Measurements from ENCODE around the gene TMCO6. TPM values are rescaled to one million over a fixed set of nuclear protein-coding genes. Genes with fewer than 3 reads are reported as not detected.
"Not testable (repeated sequence)": the region's sequence is repeated elsewhere in the genome, so short reads cannot be mapped to it uniquely, and the experiment has no call there.

Gene TMCO6
- total RNA-seq, 1 donor from 2014 or later = 2.6 TPM

DNA sequence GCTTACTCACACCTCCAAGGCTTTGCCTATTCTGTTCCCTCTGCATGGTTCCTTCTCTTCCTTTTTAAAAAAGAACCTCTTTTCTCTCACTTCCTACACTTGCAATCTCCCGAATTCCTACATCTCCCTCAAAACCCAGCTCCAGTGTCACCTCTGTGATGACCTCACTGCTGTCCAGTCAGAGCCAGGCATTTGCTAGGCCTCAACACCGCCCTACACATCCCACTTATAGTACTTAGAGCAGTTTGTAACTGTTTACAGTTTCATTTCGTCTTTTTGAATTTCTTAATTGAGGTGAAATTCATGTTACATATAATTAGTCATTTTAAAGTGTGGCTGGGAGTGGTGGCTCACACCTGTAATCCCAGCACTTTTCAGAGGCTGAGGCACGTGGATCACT, 37.1 kb upstream of the TMCO6 start:
- H3K27me3 ChIP-seq (ENCODE audit: control insufficient read depth in 3 of 3, insufficient read depth in 3 of 3, low read length in 3 of 3) = no peaks in the 10 kb centered on the region
- no peak overlapping the region for H3K4me3 ChIP-seq (ENCODE audit: low read length in 3 of 3)
- H3K4me1 ChIP-seq (ENCODE audit: control insufficient read depth in 3 of 3, insufficient read depth in 3 of 3, low read length in 3 of 3) = no peaks in the 10 kb centered on the region
- no peak overlapping the region for H3K9ac ChIP-seq (ENCODE audit: low read depth in 1 of 3, low read length in 3 of 3)
- H3K9me3 ChIP-seq (ENCODE audit: control insufficient read depth in 3 of 3, low read length in 3 of 3) = no peaks in the 10 kb centered on the region
- H3K27ac ChIP-seq (ENCODE audit: low read depth, low read length) = peak overlapping the region; percentile 49
- no peaks in the 10 kb centered on the region for H3K36me3 ChIP-seq (ENCODE audit: control insufficient read depth in 3 of 3, insufficient read depth in 3 of 3, low read length in 3 of 3)

DNA sequence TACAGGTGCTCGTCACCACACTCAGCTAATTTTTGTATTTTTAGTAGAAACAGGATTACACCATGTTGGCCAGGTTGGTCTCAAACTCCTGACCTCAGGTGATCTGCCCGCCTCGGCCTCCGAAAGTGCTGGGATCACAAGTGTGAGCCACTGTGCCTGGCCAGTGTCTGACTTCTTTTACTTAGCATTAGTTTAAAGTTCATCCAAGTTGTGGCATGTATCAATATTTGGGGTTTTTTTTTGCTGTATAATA, 35.9 kb upstream of the TMCO6 start:
- H3K4me1 ChIP-seq (ENCODE audit: control insufficient read depth in 3 of 3, insufficient read depth in 3 of 3, low read length in 3 of 3); H3K9ac ChIP-seq (ENCODE audit: low read depth in 1 of 3, low read length in 3 of 3); H3K4me3 ChIP-seq (ENCODE audit: low read length in 3 of 3); H3K27ac ChIP-seq (ENCODE audit: low read depth, low read length); H3K9me3 ChIP-seq (ENCODE audit: control insufficient read depth in 3 of 3, low read length in 3 of 3); H3K36me3 ChIP-seq (ENCODE audit: control insufficient read depth in 3 of 3, insufficient read depth in 3 of 3, low read length in 3 of 3); H3K27me3 ChIP-seq (ENCODE audit: control insufficient read depth in 3 of 3, insufficient read depth in 3 of 3, low read length in 3 of 3): not testable (repeated sequence)

DNA sequence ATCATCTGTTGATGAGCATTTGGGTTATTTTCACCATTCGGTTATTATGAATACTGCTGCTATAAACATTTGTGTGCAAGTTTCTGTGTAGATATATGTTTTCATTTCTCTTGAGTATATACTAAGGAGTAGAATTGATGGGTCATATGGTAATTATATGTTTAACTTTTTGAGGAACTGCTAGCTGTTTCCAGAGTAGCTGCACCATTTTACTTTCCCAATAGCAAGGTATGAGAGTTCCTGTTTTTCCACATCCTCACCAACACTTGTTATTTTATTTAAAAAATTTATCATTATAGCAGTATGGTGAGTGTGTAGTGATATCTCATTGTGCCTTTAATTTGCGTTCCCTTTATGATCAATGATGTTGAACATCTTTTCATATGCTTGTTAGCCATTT, 35.5 kb upstream of the TMCO6 start:
- H3K4me3 ChIP-seq (ENCODE audit: low read length in 3 of 3) = no peak overlapping the region
- no peak overlapping the region for H3K27ac ChIP-seq (ENCODE audit: low read depth, low read length)
- H3K4me1 ChIP-seq (ENCODE audit: control insufficient read depth in 3 of 3, insufficient read depth in 3 of 3, low read length in 3 of 3) = no peaks in the 10 kb centered on the region
- no peak overlapping the region for H3K9ac ChIP-seq (ENCODE audit: low read depth in 1 of 3, low read length in 3 of 3)
- no peaks in the 10 kb centered on the region for H3K36me3 ChIP-seq (ENCODE audit: control insufficient read depth in 3 of 3, insufficient read depth in 3 of 3, low read length in 3 of 3)
- H3K27me3 ChIP-seq (ENCODE audit: control insufficient read depth in 3 of 3, insufficient read depth in 3 of 3, low read length in 3 of 3) = no peaks in the 10 kb centered on the region
- no peaks in the 10 kb centered on the region for H3K9me3 ChIP-seq (ENCODE audit: control insufficient read depth in 3 of 3, low read length in 3 of 3)

DNA sequence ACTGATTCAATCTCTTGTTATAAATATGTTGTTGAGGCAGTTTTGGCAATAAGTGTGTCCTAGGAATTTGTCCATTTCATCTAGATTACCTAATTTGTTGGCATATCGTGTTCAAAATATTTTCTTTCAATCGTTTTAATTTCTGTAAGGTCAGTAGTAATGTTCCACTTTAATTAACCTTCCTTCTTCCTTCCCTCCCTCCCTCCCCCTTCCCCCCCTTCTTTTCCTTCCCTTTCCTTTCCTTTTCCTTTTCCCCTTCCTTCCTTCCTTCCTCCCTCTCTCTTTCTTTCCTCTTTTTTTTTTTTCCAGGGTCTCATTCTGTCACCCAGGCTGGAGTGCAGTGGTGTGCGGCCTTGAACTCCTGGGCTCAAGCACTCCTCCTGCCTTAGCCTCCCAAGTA, 33.4 kb upstream of the TMCO6 start:
- H3K9ac ChIP-seq (ENCODE audit: low read depth in 1 of 3, low read length in 3 of 3) = no peak overlapping the region
- no peaks in the 10 kb centered on the region for H3K4me1 ChIP-seq (ENCODE audit: control insufficient read depth in 3 of 3, insufficient read depth in 3 of 3, low read length in 3 of 3)
- H3K4me3 ChIP-seq (ENCODE audit: low read length in 3 of 3) = no peak overlapping the region
- H3K36me3 ChIP-seq (ENCODE audit: control insufficient read depth in 3 of 3, insufficient read depth in 3 of 3, low read length in 3 of 3) = no peaks in the 10 kb centered on the region
- no peak overlapping the region for H3K27ac ChIP-seq (ENCODE audit: low read depth, low read length)
- no peaks in the 10 kb centered on the region for H3K9me3 ChIP-seq (ENCODE audit: control insufficient read depth in 3 of 3, low read length in 3 of 3)
- no peaks in the 10 kb centered on the region for H3K27me3 ChIP-seq (ENCODE audit: control insufficient read depth in 3 of 3, insufficient read depth in 3 of 3, low read length in 3 of 3)

DNA sequence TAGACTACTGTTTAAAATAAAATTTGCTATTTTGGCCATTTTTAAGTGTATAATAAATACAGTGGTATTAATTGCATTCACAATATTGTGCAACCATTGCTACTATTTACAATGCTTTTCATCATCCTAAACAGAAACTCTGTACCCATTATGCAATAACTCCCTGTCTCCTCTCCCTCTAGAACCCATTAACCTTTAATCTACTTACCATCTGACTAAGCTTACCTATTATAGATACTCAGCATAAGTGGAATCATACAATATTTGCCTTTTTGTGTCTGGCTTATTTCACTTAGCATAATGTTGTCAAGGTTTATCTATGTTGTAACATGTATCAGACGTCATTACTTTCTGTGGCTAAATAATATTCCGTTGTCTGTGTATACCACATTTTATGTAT, 32.2 kb upstream of the TMCO6 start:
- Histone ChIP-seq H3K27ac (ENCODE audit: low read depth, low read length) (no peak overlapping the region), H3K9ac (ENCODE audit: low read depth in 1 of 3, low read length in 3 of 3) (no peak overlapping the region), H3K27me3 (ENCODE audit: control insufficient read depth in 3 of 3, insufficient read depth in 3 of 3, low read length in 3 of 3) (no peaks in the 10 kb centered on the region), H3K9me3 (ENCODE audit: control insufficient read depth in 3 of 3, low read length in 3 of 3) (no peaks in the 10 kb centered on the region), H3K4me1 (ENCODE audit: control insufficient read depth in 3 of 3, insufficient read depth in 3 of 3, low read length in 3 of 3) (no peaks in the 10 kb centered on the region), H3K36me3 (ENCODE audit: control insufficient read depth in 3 of 3, insufficient read depth in 3 of 3, low read length in 3 of 3) (no peaks in the 10 kb centered on the region), H3K4me3 (ENCODE audit: low read length in 3 of 3) (no peak overlapping the region)

DNA sequence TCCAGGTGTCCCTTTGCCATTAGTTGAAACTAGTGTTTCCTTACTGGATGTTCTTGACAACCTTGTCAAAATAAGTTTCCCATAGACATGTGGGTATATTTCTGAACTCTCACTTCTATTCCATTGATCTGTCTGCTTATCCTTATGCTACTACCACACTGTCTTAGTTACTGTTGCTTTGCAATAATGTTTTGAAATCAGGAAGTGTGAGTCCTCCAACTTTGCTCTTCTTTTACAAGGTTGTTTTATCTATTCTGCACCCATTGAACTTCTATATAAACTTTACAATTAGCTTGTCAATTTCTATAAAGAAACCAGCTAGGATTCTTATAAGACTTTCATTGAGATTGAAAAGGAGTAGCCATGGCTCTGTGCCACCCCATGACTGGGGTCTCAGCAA, 30.5 kb upstream of the TMCO6 start:
- no peaks in the 10 kb centered on the region for H3K4me1 ChIP-seq (ENCODE audit: control insufficient read depth in 3 of 3, insufficient read depth in 3 of 3, low read length in 3 of 3)
- H3K9ac ChIP-seq (ENCODE audit: low read depth in 1 of 3, low read length in 3 of 3) = no peak overlapping the region
- no peak overlapping the region for H3K4me3 ChIP-seq (ENCODE audit: low read length in 3 of 3)
- no peaks in the 10 kb centered on the region for H3K9me3 ChIP-seq (ENCODE audit: control insufficient read depth in 3 of 3, low read length in 3 of 3)
- H3K27ac ChIP-seq (ENCODE audit: low read depth, low read length) = peak overlapping the region; percentile 27
- no peaks in the 10 kb centered on the region for H3K36me3 ChIP-seq (ENCODE audit: control insufficient read depth in 3 of 3, insufficient read depth in 3 of 3, low read length in 3 of 3)
- H3K27me3 ChIP-seq (ENCODE audit: control insufficient read depth in 3 of 3, insufficient read depth in 3 of 3, low read length in 3 of 3) = no peaks in the 10 kb centered on the region

DNA sequence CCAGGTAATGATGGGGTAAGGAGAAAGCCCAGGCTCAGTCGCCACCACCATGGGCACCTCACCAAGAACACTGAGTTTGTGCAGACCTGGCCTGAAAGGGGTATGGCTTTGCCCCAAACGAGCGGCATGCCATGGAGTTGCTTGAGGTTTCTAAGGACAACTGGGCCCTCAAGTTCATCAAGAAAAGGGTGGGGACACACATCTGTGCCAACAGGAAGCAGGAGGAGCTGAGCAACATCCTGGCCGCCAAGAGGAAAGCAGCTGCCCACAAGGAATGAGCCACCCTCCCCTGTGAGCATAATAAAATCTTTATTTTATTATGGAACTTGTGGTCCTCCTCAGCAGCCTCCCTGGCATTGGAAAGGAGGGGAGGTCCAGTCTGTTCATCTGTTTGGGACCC, 30.1 kb upstream of the TMCO6 start:
- no peaks in the 10 kb centered on the region for H3K9me3 ChIP-seq (ENCODE audit: control insufficient read depth in 3 of 3, low read length in 3 of 3)
- peak overlapping the region; percentile 27 for H3K27ac ChIP-seq (ENCODE audit: low read depth, low read length)
- no peaks in the 10 kb centered on the region for H3K27me3 ChIP-seq (ENCODE audit: control insufficient read depth in 3 of 3, insufficient read depth in 3 of 3, low read length in 3 of 3)
- H3K36me3 ChIP-seq (ENCODE audit: control insufficient read depth in 3 of 3, insufficient read depth in 3 of 3, low read length in 3 of 3) = no peaks in the 10 kb centered on the region
- H3K4me1 ChIP-seq (ENCODE audit: control insufficient read depth in 3 of 3, insufficient read depth in 3 of 3, low read length in 3 of 3) = no peaks in the 10 kb centered on the region
- H3K4me3 ChIP-seq (ENCODE audit: low read length in 3 of 3) = no peak overlapping the region
- H3K9ac ChIP-seq (ENCODE audit: low read depth in 1 of 3, low read length in 3 of 3) = no peak overlapping the region

DNA sequence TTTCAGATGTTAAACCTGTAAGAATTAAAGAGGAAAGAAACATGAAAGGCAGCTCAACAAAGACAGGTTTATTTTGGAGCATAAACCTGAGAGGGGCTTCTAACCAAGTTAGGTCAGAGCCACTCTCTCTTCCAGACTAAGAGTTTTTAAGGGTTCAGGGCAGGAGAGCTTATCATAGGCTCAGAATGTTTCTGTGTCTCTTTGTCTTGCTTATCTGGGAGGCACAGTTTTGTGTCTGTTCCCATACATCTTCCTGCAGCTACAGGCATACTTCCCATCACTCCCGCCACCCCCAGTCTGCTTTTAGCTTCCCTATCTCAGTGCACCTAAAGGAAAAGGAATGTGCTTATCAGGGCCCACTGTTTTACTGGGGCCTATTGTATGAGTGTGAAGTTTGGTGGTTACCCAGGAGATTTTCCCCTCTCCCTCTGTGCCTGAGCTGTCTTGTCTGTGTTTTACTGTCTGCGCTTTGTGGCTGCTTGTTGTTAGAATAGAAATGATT, 28.2 kb upstream of the TMCO6 start:
- peak overlapping the region; percentile 62 for H3K27ac ChIP-seq (ENCODE audit: low read depth, low read length)

DNA sequence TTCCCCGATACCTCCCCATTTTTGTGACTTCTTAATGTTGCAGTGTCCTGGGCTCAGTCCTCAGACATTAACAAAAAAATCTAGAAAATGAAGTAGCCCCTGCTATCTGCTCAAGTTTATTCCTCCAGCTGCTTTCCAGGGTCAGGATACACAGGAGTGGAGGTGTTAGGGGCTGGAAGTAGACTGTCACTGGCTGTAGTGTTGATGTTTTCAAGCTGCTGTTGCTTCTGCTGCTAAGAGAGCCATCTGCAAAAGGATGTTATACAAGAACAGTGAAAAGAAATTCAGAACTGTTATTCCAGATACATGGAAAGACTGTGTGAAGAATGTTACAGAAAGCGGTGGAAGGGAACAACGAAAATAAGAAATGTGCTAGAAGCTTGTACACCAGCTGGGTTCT, 16.9 kb upstream of the TMCO6 start:
- H3K9ac ChIP-seq (ENCODE audit: low read depth in 1 of 3, low read length in 3 of 3) = no peak overlapping the region
- no peak overlapping the region for H3K27ac ChIP-seq (ENCODE audit: low read depth, low read length)
- H3K36me3 ChIP-seq (ENCODE audit: control insufficient read depth in 3 of 3, insufficient read depth in 3 of 3, low read length in 3 of 3) = no peaks in the 10 kb centered on the region
- no peaks in the 10 kb centered on the region for H3K4me1 ChIP-seq (ENCODE audit: control insufficient read depth in 3 of 3, insufficient read depth in 3 of 3, low read length in 3 of 3)
- H3K4me3 ChIP-seq (ENCODE audit: low read length in 3 of 3) = no peak overlapping the region
- H3K27me3 ChIP-seq (ENCODE audit: control insufficient read depth in 3 of 3, insufficient read depth in 3 of 3, low read length in 3 of 3) = no peaks in the 10 kb centered on the region
- H3K9me3 ChIP-seq (ENCODE audit: control insufficient read depth in 3 of 3, low read length in 3 of 3) = no peaks in the 10 kb centered on the region

More for the DNA sequence above, 28.2 kb upstream of the TMCO6 start:
- H3K4me1 ChIP-seq (ENCODE audit: control insufficient read depth in 3 of 3, insufficient read depth in 3 of 3, low read length in 3 of 3) = no peaks in the 10 kb centered on the region
- H3K4me3 ChIP-seq (ENCODE audit: low read length in 3 of 3) = no peak overlapping the region
- no peaks in the 10 kb centered on the region for H3K27me3 ChIP-seq (ENCODE audit: control insufficient read depth in 3 of 3, insufficient read depth in 3 of 3, low read length in 3 of 3)
- H3K9ac ChIP-seq (ENCODE audit: low read depth in 1 of 3, low read length in 3 of 3) = no peak overlapping the region
- H3K9me3 ChIP-seq (ENCODE audit: control insufficient read depth in 3 of 3, low read length in 3 of 3) = no peaks in the 10 kb centered on the region
- H3K36me3 ChIP-seq (ENCODE audit: control insufficient read depth in 3 of 3, insufficient read depth in 3 of 3, low read length in 3 of 3) = no peaks in the 10 kb centered on the region

DNA sequence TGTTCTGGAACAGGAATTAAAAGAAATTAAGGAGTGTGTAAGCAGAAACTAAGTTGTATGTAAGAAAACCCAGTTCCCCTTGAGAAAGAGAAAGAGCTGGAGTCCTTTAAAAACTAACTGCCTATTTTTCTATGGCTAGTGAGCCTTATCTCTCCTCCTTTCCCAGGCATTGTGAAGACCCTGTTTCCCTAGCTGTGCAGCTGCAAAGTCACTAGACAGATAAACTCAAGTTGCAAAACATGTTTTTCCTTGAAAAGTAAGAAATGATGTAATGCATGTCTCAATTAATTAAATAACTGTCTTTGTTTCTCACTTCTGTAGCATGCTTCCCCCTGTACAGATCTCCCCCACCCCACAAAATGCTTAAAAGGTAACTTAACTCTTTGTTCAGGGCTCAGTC, 16.2 kb upstream of the TMCO6 start:
- not testable (repeated sequence) for H3K9ac ChIP-seq (ENCODE audit: low read depth in 1 of 3, low read length in 3 of 3); H3K27me3 ChIP-seq (ENCODE audit: control insufficient read depth in 3 of 3, insufficient read depth in 3 of 3, low read length in 3 of 3); H3K27ac ChIP-seq (ENCODE audit: low read depth, low read length)

DNA sequence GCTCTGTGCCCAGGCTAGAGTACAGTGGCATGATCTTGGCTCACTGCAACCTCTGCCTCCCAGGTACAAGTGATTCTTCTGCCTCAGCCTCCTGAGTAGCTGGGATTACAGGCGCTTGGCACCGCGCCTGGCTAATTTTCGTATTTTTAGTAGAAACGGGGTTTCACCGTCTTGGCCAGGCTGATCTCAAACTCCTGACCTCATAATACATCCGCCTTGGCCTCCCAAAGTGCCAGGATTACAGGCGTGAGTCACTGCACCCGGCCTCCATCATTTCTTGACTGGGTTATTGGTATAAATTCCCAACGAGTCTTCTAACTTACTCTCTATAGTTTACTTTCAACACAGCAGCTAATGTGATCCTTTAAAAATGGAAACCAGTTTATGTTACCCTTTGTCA, 14.4 kb upstream of the TMCO6 start:
- H3K9ac ChIP-seq (ENCODE audit: low read depth in 1 of 3, low read length in 3 of 3); H3K36me3 ChIP-seq (ENCODE audit: control insufficient read depth in 3 of 3, insufficient read depth in 3 of 3, low read length in 3 of 3); H3K4me1 ChIP-seq (ENCODE audit: control insufficient read depth in 3 of 3, insufficient read depth in 3 of 3, low read length in 3 of 3); H3K4me3 ChIP-seq (ENCODE audit: low read length in 3 of 3); H3K9me3 ChIP-seq (ENCODE audit: control insufficient read depth in 3 of 3, low read length in 3 of 3); H3K27ac ChIP-seq (ENCODE audit: low read depth, low read length); H3K27me3 ChIP-seq (ENCODE audit: control insufficient read depth in 3 of 3, insufficient read depth in 3 of 3, low read length in 3 of 3): not testable (repeated sequence)

More for the DNA sequence above, 16.2 kb upstream of the TMCO6 start:
- H3K9me3 ChIP-seq (ENCODE audit: control insufficient read depth in 3 of 3, low read length in 3 of 3); H3K36me3 ChIP-seq (ENCODE audit: control insufficient read depth in 3 of 3, insufficient read depth in 3 of 3, low read length in 3 of 3); H3K4me3 ChIP-seq (ENCODE audit: low read length in 3 of 3); H3K4me1 ChIP-seq (ENCODE audit: control insufficient read depth in 3 of 3, insufficient read depth in 3 of 3, low read length in 3 of 3): not testable (repeated sequence)

Data from skeletal muscle tissue (tissue), 4 donors.